Dedifferentiated amniotic fluid mesenchymal stem cell (primary cell): Measurements from ENCODE around the gene SHC4.
"Not testable (repeated sequence)": the region's sequence is repeated elsewhere in the genome, so short reads cannot be mapped to it uniquely, and the experiment has no call there.

Source experiments
- DNase-seq: peaks from one replicate; pipeline ENCODE4 v3.0.0-alpha.2; 2016; ENCODE audit errors: extremely low spot score

SHC4 gene

GRCh38 chr15:48883699-48884098 lies 80.0 kb downstream of the SHC4 start:
- DNase-seq, result no peak

GRCh38 chr15:48880070-48880634 lies 83.6 kb downstream of the SHC4 start:
- DNase-seq, result no peak

- DNase-seq, result peak; percentile 93
These were observed 85.8 kb downstream of the SHC4 start, which contains the start of gene EID1 for GRCh38 chr15:48877630-48878595. EID1 (plus strand) TSS chr15:48878134; CDS start chr15:48878177, 43 bp downstream.

DNA sequence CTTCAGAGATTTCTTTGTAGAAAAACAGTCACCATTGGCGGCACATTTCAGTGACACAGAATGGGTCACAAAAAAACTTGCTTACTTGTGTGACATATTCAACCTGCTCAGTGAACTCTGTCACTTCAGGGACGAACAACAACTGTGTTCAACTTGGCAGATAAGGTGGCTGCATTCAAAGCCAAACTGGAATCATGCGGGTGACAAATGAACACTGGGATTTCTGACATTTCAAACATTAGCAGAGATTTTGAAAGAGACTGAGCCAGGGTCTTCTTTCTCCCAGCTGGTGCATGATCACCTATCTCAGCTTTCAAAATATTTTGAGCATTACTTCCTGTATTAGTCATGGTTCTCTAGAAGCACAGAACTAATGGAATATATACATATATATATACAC lies 87.7 kb downstream of the SHC4 start:
- no peak for DNase-seq

GRCh38 chr15:48875241-48875960 lies 88.3 kb downstream of the SHC4 start:
- no peak for DNase-seq

GRCh38 chr15:48872632-48873031 lies 91.1 kb downstream of the SHC4 start:
- DNase-seq, result no peak

DNA sequence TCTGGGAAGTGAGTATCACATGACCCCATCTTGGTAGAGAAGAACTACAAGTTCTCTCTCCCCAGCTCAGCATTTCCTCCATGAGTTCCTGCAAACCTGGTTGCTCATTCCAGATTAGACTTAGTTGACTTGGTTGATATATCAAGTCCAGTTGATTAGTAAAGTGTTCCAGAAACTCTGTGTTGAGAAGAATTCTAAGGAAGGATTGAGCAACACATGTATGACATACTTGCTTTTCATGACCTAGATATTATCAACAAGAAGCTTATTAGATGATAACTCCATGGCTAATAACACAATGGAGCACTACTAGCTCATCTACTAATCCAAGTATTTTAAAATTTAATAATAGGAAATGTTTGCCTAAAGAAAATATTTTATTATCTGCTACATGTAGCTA lies 92.2 kb downstream of the SHC4 start:
- no peak for DNase-seq

DNA sequence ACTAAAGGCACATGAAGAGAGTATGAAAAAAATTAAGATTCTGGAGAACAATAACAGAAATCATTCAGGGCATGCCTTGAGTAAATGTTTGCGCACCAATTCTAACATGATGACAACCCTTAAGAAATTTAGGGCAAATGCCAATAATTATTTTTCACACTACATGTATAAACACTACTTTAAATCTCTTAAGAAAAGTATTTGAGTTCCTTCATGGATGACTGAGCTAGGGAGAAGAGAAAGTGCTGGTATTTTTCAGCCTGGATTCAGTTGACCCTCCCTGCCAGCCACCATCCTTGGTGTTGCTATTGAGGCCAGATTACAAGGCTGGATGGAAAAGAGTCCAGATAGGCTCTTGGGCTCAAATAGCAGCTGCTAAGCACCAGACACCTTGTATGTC lies 93.8 kb downstream of the SHC4 start:
- DNase-seq, result no peak

- DNase-seq, result peak; percentile 31
These were observed 95.2 kb downstream of the SHC4 start for GRCh38 chr15:48868536-48868935.

- DNase-seq, result no peak
These were observed 95.7 kb downstream of the SHC4 start for GRCh38 chr15:48868023-48868422.

DNA sequence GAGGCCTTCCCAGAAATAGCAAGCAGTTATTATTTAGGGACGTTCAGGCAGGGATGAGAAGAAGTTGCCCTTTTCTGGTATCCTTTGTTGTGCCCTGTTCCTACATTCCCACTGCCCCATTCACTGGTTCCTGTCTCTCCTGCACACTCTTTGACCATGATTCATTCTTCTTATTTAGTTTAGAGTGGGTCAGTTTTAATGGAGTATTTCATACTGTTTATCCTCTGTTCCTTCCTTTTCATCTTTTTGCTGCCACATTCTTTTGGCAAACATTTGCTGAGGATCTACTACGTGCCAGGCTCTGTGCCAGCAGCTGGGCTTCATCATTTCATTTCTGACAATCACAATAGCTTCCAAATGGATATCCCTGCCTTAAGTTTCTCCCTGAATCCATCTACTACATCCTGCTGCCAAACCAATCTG lies 97.6 kb downstream of the SHC4 start:
- no peak for DNase-seq

GRCh38 chr15:48865370-48866079 lies 98.2 kb downstream of the SHC4 start:
- DNase-seq, result peak; percentile 43

DNA sequence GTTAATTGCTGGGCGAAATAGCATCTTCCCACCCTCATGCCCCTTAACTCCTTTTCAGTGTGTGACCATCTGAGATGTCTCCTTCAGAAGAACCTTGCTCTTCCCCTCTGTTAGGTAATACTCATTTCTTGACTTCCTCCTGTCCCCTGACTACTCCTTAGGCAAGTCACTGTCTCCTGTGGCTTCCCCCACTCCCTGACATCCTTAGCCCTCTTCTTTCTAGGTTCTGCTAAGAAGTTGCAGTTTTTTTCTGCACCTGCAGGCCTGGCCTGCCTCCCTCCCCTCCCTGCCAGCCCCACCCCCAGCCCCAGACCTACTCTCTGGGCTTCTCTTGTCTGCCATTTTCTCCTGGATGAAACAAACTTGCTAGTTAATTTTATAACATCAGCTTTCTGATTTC lies 101.0 kb downstream of the SHC4 start:
- DNase-seq, result no peak

DNA sequence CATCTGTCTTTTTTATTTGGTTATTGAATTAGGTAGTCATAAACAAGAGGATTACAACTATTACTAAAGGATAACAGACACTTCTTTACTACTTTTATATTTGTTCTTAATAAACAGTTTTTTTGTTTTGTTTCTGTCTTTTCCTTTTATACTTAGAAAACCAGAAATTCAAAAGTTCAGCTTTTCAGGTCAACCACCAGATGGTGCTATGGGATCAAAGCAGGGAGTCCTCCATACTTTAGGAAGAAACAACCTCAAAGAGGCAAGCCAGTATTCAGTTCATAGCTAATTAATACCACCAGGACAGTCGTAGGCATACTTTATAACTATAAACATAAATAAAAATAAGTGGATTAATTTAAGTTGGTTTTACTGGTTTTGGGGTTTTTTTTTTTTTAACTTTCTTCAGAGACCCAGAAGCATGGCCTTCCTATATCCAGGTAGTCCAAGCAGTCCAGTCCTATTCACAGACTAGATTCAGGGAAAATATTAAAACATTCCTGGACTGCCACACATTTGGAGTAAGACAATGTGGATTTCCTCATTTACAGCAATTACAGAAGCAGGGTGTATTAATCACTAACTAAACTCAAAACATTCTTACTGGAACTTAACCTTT lies 101.8 kb downstream of the SHC4 start:
- peak; percentile 80 for DNase-seq

GRCh38 chr15:48859426-48859825 lies 104.3 kb downstream of the SHC4 start:
- DNase-seq, result no peak

- no peak for DNase-seq
These were observed 105.3 kb downstream of the SHC4 start for GRCh38 chr15:48858401-48858800.

GRCh38 chr15:48856942-48857341 lies 106.8 kb downstream of the SHC4 start:
- DNase-seq, result peak; percentile 42

DNA sequence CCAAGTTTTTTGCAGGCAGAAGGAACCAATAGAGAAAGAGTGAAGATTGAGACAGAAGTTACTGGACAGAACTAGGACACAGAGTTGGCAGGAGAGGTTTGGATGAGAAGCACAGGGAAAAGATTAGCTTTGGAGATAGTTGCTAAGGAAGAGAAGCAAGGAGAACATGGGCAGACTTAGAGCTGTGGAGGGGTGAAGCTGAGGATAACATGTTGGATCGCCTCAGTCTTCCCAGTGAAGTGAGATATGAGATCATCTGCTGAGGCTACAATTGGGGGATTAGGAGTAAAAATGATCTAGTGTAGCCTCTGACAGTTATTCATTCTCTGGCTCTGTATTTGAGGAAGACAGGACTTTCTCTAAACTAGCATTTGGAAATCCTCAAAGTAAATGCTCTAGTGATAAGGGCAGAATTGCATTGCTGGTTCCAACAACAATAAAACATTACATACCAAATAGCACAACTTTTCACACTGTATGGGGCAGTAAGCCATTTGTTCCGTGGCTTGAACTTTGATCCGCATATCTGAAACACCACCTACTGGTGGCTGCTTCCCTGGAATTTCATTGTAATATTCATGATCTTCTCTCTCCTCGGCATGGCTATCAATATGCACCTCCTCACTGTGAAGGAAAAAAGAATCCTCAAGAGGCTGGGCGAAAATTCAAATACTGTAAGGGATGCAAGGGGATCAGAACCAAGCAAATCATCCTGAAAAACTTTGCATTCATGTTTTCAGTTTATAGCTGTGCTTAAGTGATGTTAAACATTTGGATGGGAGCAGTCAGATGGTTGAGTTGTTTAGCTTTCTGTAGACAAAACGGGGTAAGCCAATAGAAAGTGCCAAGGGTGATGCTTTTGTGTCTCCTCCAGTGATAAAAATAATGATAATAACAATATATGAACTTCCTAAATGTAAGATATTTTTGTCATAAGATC lies 107.9 kb downstream of the SHC4 start:
- peak; percentile 57 for DNase-seq

DNA sequence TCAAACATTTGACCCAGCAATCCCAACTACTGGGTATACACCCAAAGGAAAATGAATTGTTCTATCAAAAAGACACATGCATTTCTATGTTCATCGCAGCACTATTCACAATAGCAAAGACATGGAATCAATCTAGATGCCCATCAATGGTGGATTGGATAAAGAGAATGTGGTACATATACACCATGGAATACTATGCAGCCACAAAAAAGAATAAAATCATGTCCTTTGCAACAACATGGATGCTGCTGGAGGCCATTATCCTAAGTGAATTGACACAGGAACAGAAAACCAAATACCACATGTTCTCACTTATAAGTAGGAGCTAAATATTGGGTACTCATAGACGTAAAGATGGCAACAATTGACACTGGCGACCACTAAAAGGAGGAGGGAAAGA lies 109.3 kb downstream of the SHC4 start:
- DNase-seq, result not testable (repeated sequence)

DNA sequence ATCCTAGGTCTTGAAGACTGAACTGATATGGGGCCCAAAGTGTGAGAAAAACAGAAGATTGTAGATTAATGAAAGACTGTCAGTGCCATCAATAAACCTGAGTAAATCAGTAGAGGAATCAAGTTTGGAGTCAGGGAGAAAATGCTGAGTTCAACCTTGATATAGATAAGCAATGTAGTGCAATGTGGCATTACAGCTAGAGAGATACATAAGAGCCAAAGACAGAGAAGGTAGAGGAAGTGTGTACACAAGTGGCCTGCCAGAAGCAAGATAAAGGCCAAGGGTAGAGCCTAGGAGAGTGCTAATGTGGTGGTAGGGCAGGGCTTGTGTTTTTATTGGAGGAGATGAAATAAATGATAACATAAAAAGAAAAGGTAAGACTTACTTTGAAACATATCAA lies 111.8 kb downstream of the SHC4 start:
- no peak for DNase-seq
